ENCODE data around the gene PWP2. TPM values are rescaled to one million over a fixed set of nuclear protein-coding genes. Genes with fewer than 3 reads are reported as not detected.

Gene PWP2
- total RNA-seq, 1 donor from 2014 or later: 14.7 TPM

DNA sequence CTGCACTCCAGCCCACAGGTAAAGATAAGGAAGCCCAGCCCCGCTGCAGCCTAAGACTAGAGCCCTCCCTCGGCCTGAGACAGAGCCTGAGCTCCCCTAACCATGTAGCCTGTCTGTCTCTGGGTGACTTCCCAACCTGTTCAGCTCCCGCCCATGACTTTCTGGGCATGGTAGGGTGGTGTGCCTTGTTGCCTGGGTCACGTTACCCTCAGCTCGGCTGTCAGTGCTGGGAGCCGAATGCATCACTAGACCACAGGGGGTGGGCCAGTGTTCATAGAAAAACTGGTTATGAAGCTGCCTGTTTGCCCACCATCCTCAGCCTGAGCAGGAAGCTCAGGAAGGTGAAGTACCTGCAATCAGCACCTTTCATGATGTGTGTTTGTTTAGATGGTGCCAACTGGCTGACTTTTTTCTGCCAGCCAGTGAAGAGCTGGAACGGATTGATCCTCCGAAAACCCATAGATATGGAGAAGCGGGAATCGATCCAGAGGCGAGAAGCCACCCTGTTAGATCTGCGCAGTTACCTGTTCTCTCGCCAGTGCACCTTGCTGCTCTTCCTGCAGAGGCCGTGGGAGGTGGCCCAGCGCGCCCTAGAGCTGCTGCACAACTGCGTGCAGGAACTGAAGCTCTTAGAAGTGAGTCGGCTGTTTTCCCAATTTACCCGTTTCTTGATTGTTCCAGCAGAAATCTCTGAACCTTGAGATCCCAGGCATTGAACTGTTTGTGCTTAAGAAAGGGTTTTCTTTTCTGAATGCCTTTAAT lies 43.9 kb upstream of the PWP2 start:
- peaks cover 16% of the 10 kb centered on the region for H3K36me3 ChIP-seq (ENCODE audit: control insufficient read depth, insufficient read depth, low read length)
- FAIRE-seq: no peak
- TF ChIP-seq, protein P1, sequence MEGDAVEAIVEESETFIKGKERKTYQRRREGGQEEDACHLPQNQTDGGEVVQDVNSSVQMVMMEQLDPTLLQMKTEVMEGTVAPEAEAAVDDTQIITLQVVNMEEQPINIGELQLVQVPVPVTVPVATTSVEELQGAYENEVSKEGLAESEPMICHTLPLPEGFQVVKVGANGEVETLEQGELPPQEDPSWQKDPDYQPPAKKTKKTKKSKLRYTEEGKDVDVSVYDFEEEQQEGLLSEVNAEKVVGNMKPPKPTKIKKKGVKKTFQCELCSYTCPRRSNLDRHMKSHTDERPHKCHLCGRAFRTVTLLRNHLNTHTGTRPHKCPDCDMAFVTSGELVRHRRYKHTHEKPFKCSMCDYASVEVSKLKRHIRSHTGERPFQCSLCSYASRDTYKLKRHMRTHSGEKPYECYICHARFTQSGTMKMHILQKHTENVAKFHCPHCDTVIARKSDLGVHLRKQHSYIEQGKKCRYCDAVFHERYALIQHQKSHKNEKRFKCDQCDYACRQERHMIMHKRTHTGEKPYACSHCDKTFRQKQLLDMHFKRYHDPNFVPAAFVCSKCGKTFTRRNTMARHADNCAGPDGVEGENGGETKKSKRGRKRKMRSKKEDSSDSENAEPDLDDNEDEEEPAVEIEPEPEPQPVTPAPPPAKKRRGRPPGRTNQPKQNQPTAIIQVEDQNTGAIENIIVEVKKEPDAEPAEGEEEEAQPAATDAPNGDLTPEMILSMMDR (IDR thresholded peaks at IDR 0.05; ENCODE audit: insufficient read depth, low read length, severe bottlenecking): no peak

DNA sequence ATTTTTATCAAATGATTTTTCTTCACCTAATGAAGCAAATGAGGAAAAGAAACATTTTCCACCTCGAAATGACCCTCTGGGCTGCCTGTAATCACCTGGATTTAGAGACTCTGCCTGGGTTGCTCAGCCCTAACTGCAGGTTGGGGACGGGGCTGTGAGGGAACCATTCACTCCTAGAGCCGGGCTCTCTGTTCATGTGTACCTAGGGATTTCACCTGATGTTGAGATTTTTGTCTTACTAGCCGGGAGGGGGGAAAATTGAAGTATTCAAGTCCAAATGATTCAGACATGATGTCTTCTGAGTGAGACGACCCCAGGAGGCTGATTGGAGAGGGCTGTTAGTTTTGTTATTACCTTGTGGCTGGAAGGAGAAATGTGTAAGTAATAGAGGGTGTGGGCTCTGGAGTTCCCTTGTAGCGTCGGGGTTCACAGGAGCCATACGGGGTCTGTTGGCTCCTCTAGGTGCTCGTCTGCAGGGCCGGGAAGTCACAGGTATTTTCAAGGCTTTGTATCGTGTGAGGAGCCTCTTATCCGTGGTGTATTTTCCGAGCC lies 42.3 kb upstream of the PWP2 start:
- DNase-seq (ENCODE audit: low read depth): no peak
- Histone ChIP-seq H3K4me3 (ENCODE audit: low read depth, low read length) (no peak overlapping the region), H3K36me3 (ENCODE audit: control insufficient read depth, insufficient read depth, low read length) (peaks cover 12% of the 10 kb centered on the region), H3K27me3 (ENCODE audit: control insufficient read depth, insufficient read depth, low read length) (no peaks in the 10 kb centered on the region)
- TF ChIP-seq, protein P1 (IDR thresholded peaks at IDR 0.05; ENCODE audit: insufficient read depth, low read length, severe bottlenecking): no peak
- no peak for FAIRE-seq

More for the DNA sequence above, 43.9 kb upstream of the PWP2 start:
- Histone ChIP-seq H3K4me3 (ENCODE audit: low read depth, low read length) (no peak overlapping the region), H3K27me3 (ENCODE audit: control insufficient read depth, insufficient read depth, low read length) (no peaks in the 10 kb centered on the region)
- DNase-seq (ENCODE audit: low read depth): no peak

DNA sequence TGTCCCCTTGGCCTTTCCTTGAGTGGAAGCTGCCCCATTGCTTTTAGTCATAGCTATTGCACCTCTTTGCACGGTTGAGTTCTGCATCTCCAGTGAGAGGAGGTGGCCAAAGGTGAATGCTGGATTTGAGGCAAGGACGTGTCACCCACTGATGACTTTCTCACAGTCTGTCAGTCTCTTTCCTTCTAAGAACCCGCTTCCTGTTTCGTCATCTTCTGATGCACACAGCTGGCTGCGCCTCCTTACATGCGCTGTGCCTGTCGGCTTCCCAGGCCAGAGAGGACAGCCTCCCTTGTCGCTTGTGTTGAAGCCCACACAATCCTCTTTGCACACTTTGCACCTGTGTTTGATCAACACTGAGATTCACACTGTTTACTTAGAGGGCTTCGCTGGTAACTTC lies 41.8 kb upstream of the PWP2 start:
- TF ChIP-seq, protein P1 (IDR thresholded peaks at IDR 0.05; ENCODE audit: insufficient read depth, low read length, severe bottlenecking): no peak
- DNase-seq (ENCODE audit: low read depth) (peak; percentile 17), FAIRE-seq (no peak)
- H3K27me3 ChIP-seq (ENCODE audit: control insufficient read depth, insufficient read depth, low read length): no peaks in the 10 kb centered on the region
- peaks cover 11% of the 10 kb centered on the region for H3K36me3 ChIP-seq (ENCODE audit: control insufficient read depth, insufficient read depth, low read length)
- no peak overlapping the region for H3K4me3 ChIP-seq (ENCODE audit: low read depth, low read length)

DNA sequence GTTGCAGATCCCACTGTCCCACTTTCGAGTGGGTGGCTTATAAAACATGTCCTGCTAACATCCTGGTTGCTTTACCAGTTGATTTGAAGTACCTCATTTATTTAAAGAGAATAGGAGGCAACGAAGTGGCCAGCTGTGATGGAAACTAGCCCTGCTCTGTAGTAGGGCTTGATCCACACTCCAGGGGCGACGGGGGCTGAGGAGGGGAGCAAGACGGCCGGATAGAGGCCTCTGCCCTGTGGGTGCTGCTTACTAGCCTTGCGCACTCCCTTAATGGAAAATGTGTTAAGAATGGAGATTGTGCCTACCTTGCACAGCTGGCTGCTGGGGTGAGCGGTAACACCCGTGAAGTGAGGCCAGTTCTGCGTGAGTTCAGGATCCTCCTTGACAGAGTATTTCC lies 41.1 kb upstream of the PWP2 start:
- no peak overlapping the region for H3K4me3 ChIP-seq (ENCODE audit: low read depth, low read length)
- DNase-seq (ENCODE audit: low read depth) (no peak), FAIRE-seq (no peak)
- TF ChIP-seq, protein P1 (IDR thresholded peaks at IDR 0.05; ENCODE audit: insufficient read depth, low read length, severe bottlenecking): no peak
- H3K36me3 ChIP-seq (ENCODE audit: control insufficient read depth, insufficient read depth, low read length): peaks cover 11% of the 10 kb centered on the region
- no peaks in the 10 kb centered on the region for H3K27me3 ChIP-seq (ENCODE audit: control insufficient read depth, insufficient read depth, low read length)

DNA sequence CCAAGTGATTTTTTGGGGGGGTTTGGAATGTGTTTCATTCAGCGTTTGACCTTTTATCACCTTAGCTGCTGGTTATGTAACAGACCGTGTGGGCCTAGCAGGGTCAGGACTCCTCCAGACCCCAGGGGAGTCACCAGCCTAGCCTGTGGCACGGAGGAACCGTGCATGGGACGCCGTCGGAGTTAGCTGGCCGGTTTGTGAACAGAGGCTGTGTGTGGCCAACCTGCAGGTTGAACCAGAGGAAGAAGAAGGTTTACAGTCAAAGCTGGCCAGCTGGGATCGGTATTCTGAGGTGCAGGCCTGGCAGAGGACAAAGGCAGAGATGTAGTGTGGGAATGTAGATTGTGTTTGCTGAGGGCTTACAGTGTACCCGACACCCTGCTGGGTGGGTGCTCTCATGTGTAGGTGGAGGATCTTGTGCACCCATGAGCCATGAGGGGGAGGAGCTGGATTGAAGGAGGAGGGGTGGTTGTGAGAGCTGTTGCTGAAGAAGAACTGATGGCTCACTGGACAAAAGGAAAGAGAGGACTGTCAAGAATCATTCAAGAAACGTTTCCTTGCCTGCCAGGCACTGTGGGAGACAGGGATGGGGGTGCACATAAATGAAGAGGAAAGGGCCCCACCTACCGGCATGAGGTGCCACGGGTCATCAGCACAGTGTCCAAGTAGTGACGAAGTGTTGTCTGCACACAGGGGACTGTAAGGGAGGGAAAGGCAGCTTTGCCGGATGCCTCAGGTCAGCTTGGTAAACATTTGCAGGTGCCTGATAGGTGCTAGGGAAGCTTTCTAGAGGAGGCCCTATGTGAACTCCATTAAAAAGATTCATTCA lies 40.0 kb upstream of the PWP2 start:
- TF ChIP-seq, protein P1 (IDR thresholded peaks at IDR 0.05; ENCODE audit: insufficient read depth, low read length, severe bottlenecking): peak; percentile 5
- no peaks in the 10 kb centered on the region for H3K27me3 ChIP-seq (ENCODE audit: control insufficient read depth, insufficient read depth, low read length)
- H3K4me3 ChIP-seq (ENCODE audit: low read depth, low read length): no peak overlapping the region
- DNase-seq (ENCODE audit: low read depth): no peak
- H3K36me3 ChIP-seq (ENCODE audit: control insufficient read depth, insufficient read depth, low read length): peaks cover 11% of the 10 kb centered on the region
- FAIRE-seq: peak; percentile 28

All from bronchial epithelial cell (primary cell).